Neuron (in vitro differentiated cells): ENCODE results near the gene TTLL11.

Experiments
- H2AFZ ChIP-seq: one replicate; pipeline ENCODE4 v1.6.1; 2013; ENCODE audit warnings: low read depth, mild to moderate bottlenecking, inconsistent platforms, low read length, moderate library complexity
- H3K27me3 ChIP-seq: one replicate; pipeline ENCODE4 v1.6.1; 2013; ENCODE audit warnings: low read length; ENCODE audit not compliant: insufficient read depth
- H3K36me3 ChIP-seq: one replicate; pipeline ENCODE4 v1.6.1; 2013; ENCODE audit warnings: low read length; ENCODE audit not compliant: insufficient read depth
- H3K4me1 ChIP-seq: one replicate; pipeline ENCODE4 v1.6.1; 2013; ENCODE audit warnings: low read length; ENCODE audit not compliant: insufficient read depth
- H3K4me3 ChIP-seq: 2 replicates; pipeline ENCODE4 v1.5.1; 2013; ENCODE audit warnings: mild to moderate bottlenecking, low read length, moderate library complexity
- H3K9me3 ChIP-seq: one replicate; pipeline ENCODE4 v1.6.1; 2013; ENCODE audit warnings: low read length

TTLL11 gene

DNA sequence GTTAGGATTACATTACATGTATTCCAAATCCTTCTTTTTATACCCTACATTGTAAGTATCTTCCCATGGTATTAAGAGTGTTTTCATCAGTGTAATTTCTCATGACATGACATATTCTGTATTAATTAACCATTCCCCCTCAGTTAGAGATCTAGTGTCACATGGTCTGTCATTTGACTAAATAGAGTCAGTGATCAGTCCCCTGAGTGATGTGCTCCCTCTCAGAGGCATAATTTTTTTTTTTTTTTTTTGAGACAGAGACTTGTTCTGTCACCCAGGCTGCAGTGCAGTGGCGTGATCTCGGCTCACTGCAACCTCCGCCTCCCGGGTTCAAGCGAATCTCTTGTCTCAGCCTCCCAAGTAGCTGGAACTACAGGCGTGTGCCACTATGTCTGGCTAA, 218.6 kb downstream of the TTLL11 start:
- Histone ChIP-seq H3K36me3 (no peaks in the 10 kb centered on the region), H3K27me3 (peaks cover 52% of the 10 kb centered on the region), H3K4me3 (no peak overlapping the region), H3K4me1 (peaks cover 10% of the 10 kb centered on the region), H3K9me3 (peaks cover 1% of the 10 kb centered on the region), H2AFZ (no peak overlapping the region)

DNA sequence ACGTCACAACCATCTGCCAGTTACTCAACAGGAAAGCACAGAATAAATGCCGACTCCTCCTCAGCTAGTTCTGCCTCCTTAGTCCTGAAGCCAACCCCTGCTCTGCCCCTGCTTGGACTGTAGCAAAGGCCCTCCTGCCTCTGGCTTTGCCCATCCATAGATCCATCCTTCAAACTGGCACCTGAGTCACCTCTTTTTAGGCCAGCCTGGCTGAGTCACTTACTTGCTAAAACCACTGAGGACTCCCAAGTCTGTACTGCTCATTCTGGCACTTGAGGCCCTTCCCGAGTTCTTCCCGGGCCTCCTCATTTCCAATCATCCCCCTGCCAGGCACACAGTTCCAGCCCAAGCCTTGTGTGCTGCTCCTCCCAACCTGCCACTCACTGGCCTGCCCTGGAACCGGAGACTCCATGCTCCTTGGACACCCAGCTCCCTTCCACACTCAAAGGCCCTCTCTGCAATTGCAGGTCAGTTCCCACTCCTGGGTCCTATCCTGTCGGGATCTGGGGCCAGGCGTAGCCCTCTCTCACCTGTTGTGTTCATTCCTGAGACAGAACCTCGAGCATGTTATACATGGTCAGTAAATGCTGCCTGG, 221.6 kb downstream of the TTLL11 start:
- Histone ChIP-seq H3K4me1 (no peaks in the 10 kb centered on the region), H3K36me3 (no peaks in the 10 kb centered on the region), H3K27me3 (peaks cover 33% of the 10 kb centered on the region)

DNA sequence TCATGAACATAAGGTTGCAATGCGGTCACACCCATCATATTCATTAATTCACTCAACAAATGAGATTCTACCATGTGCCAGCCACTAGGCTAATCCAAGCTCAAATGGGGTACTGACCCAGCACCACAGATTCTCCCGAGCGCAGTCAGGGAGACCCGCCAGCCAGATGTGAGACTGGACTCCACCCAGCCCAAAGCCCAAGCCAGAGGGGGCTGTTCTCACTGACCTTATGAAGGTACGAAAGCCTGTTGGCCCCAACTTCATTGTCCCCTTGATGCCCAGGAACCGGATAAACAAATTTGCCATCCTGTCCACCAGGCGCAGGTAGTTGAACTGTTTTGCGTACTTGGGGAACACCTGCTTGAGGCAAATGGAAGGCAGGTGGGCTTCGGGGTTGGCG, 222.8 kb downstream of the TTLL11 start:
- H2AFZ ChIP-seq, result no peak overlapping the region
- peaks cover 28% of the 10 kb centered on the region for H3K27me3 ChIP-seq
- no peak overlapping the region for H3K4me3 ChIP-seq
- peaks cover 1% of the 10 kb centered on the region for H3K9me3 ChIP-seq
- H3K36me3 ChIP-seq, result no peaks in the 10 kb centered on the region
- H3K4me1 ChIP-seq, result peaks cover 4% of the 10 kb centered on the region

More for the DNA sequence above, 221.6 kb downstream of the TTLL11 start:
- Histone ChIP-seq H2AFZ (no peak overlapping the region), H3K4me3 (no peak overlapping the region), H3K9me3 (peaks cover 1% of the 10 kb centered on the region)

DNA sequence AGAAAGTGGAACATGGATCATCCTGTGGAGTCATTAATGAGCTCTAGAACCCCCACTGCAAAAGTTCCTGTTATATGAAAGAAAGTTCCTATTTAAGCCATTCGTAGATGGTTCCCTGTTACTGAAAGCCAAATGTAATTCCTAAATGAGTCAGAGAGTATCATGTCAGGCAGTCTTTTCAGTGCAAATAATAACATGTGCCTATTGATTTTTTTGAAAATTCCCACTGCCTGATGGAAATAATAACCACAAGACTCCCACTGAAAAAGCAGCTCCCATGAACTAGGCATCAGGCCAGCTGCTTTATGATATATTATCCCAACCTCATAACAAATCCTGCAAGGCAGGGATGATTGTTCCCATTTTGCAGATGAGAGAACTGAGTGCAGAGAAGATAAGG, 224.5 kb downstream of the TTLL11 start:
- H3K9me3 ChIP-seq, result peaks cover 1% of the 10 kb centered on the region
- no peaks in the 10 kb centered on the region for H3K36me3 ChIP-seq
- no peak overlapping the region for H3K4me3 ChIP-seq
- no peak overlapping the region for H2AFZ ChIP-seq
- peaks cover 35% of the 10 kb centered on the region for H3K27me3 ChIP-seq
- H3K4me1 ChIP-seq, result peaks cover 11% of the 10 kb centered on the region

DNA sequence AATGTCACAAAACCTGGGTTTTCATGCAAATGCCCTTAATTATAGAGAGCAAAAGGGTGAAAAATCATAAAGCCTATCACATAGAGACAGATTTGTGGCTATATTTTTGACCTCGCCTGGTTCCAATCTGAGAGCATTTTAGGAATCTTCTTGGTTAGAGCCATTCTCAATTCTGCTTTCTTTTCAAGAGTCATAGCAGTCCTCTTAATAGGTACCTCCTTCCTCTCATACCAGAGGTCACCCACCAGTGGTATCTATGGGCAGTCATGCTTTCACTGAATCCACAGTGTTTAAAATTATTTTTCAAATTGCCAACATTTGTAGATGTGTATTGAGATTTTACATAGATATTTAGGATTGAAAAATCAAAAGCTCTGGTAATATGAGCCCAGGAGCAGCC, 226.2 kb downstream of the TTLL11 start:
- no peak overlapping the region for H2AFZ ChIP-seq
- no peaks in the 10 kb centered on the region for H3K9me3 ChIP-seq
- H3K27me3 ChIP-seq, result peaks cover 37% of the 10 kb centered on the region
- H3K4me3 ChIP-seq, result no peak overlapping the region
- no peaks in the 10 kb centered on the region for H3K36me3 ChIP-seq
- H3K4me1 ChIP-seq, result peaks cover 21% of the 10 kb centered on the region

DNA sequence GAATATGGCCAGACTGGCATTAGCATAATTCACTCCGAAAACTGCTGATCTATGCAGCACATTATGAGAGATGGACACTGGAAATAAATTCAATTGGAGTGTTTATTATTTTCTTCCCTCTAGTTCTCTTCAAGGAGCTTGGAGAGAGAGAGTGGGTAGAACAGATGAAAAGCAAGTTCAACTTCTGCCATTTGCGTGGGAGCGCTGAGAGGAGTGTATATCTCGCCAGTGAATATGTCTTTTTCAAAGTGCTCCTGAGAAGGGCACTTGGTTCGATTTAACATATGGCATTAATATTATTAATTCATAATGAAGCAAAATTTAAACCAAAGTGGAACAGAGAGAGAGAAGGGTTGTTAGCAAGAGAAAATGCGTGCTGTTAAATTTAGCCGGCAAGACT, 227.2 kb downstream of the TTLL11 start:
- Histone ChIP-seq H3K36me3 (no peaks in the 10 kb centered on the region), H3K4me1 (peaks cover 21% of the 10 kb centered on the region), H2AFZ (no peak overlapping the region), H3K9me3 (no peaks in the 10 kb centered on the region), H3K27me3 (peaks cover 31% of the 10 kb centered on the region), H3K4me3 (no peak overlapping the region)

DNA sequence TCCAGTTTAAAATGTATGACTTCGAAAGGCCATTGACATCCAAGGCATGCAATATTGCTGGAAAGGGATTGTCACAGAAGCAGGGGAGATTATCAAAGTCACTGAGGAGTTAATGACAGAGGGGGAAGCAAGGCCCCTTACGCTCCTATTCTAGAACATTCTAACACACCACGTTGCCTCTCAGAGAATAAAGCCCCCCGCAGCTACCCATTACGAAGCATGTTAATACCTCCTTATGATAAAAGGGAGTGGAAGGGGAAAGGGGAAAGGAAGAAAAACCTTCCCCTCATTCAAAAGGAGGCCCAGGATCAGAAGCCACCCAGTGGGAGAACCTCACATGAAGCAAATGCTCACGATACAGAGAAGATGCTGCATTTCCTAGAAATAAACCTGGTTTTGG, 228.0 kb downstream of the TTLL11 start:
- Histone ChIP-seq H3K27me3 (peaks cover 31% of the 10 kb centered on the region), H3K4me1 (peaks cover 21% of the 10 kb centered on the region), H3K9me3 (no peaks in the 10 kb centered on the region), H3K36me3 (no peaks in the 10 kb centered on the region), H3K4me3 (no peak overlapping the region), H2AFZ (no peak overlapping the region)

DNA sequence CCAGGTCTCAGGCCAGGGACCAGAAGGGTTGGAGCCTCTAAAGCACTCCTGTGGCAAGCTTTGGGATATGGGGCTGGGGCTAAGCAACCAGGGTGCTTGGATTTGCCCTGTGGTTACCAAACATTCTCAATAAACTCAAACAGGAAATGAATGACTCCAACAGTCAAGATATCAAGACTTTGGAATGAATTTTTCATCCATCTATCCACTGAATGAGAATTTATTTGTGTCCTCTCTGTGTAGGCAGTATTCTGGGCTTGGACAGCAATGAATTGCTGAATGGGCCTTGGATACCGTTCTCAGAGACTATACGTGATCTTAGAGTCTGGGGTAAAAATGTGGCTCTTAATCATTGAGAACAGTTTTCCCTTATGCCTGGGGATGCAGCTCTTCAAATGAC, 229.2 kb downstream of the TTLL11 start:
- H3K27me3 ChIP-seq, result peaks cover 32% of the 10 kb centered on the region
- H3K4me3 ChIP-seq, result no peak overlapping the region
- H3K9me3 ChIP-seq, result no peaks in the 10 kb centered on the region
- H3K36me3 ChIP-seq, result no peaks in the 10 kb centered on the region
- peaks cover 21% of the 10 kb centered on the region for H3K4me1 ChIP-seq
- H2AFZ ChIP-seq, result no peak overlapping the region

DNA sequence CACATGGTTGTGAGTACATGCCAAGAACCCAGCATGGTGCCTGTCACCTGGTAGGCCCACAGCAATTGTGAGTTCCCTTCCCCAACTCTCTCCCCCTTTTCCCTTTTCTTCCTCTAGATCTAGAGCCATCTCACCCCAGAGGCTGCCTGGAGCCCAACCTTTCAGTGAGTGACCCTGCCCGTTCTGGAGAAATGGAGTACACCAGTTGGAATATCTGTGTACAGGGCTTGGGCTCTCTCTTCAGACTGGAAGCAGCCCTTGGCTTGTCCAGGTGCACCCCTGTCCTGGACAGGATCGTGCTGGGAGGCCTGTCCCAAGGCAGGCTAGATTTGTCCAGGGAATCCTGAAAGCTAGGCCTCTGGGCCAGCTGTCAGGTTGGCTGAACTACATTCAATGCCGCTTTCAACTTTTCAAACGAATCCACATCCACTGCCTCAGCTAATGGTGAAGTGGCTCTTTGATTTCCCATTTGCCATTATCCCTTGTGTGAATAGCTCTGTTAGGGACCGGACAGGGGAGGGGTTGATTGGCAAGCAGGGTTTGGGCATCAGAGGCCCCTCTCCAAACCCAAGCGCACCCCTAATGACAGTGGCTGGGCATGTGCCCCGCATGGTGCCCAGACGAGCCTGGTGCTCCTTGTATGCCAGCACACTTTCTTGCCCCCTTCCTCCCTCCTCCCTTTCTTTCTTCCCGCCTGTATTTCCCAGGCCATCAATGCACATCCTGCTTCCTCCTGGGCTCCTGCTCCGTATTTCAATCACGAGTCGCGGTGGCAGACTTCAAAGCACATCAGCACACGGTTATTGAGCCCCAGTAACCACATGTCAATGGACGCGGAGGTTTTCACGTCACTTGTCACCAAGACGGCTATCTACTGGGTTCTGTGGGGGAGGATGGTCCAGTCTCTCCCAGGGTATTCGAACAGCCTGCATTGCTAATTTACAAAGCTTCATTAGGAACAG, 230.5 kb downstream of the TTLL11 start:
- peaks cover 29% of the 10 kb centered on the region for H3K27me3 ChIP-seq
- H3K4me1 ChIP-seq, result peaks cover 26% of the 10 kb centered on the region
- no peaks in the 10 kb centered on the region for H3K36me3 ChIP-seq
- H3K9me3 ChIP-seq, result no peaks in the 10 kb centered on the region
- H2AFZ ChIP-seq, result no peak overlapping the region
- no peak overlapping the region for H3K4me3 ChIP-seq

DNA sequence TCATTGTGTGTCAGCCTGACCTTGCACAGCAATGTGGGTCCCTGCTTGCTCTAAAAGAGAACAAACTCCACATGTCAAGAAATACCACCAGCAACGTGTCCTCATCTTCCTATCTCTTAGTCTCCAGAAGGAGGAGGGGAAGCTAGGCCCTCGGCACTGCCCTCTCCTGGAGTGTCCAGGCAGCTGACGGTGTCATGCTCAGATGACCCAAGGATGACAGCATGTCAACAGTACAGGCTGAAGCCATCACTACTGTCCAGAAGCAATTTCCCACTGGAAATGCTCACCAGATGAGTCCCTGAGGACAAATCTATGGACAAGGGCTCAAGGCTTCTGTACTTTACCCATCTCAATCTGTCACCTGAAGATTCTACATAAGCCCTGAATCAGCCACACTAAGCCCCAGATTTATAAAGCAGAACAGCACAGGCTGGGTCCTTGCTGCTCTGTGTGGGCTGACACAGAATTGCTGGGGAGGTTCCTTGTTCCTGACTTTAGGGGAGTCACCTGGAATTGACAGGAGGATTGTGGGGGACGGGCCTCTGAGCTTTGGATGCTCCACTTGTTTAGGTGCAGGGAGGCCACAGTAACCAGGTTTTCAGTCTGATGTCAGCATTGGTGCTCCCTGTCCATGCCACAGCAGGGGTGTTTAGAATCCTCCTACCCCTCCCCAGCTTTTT, 231.5 kb downstream of the TTLL11 start:
- H3K27me3 ChIP-seq, result peaks cover 29% of the 10 kb centered on the region
- peaks cover 30% of the 10 kb centered on the region for H3K4me1 ChIP-seq
- no peak overlapping the region for H2AFZ ChIP-seq
- no peaks in the 10 kb centered on the region for H3K36me3 ChIP-seq
- H3K4me3 ChIP-seq, result no peak overlapping the region
- H3K9me3 ChIP-seq, result no peaks in the 10 kb centered on the region

DNA sequence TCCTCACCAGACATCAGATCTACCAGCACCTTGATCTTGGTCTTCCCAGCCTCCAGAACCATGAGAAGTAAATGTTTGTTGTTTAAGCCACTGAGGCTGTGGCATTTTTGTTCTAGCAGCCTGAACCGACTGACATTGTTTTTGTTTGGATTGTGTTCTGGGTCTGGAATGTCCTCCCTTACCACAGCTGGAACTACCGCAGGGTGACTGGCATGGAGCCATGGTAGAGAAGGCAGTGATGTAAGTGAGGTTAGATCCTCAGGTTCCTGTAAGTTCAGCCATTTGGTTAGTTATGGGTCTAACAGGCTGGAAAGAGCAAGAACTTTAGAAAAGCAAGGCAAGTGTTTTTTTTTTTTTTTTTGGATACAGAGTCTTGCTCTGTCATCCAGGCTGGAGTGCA, 232.4 kb downstream of the TTLL11 start:
- Histone ChIP-seq H3K36me3 (no peaks in the 10 kb centered on the region), H2AFZ (no peak overlapping the region), H3K27me3 (peaks cover 29% of the 10 kb centered on the region)

DNA sequence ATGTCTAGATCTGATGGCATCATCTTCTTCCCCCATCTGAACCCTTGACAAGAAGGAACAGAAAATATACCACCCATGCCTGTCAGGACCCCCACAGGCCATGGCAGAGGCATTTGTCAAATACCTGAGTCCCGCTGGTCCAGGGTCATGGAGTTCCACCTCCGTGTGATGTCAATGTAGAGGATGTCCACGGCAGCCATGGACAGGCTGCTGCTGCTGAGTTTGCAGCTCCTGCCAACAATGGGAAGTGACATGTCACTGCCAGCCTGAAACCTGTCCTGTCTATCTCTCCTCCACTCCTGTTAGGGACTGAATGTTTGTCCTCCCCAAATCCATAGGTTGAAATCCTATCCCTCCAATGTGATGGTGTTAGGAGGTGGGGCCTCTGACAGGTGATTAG, 232.9 kb downstream of the TTLL11 start:
- H3K4me3 ChIP-seq, result no peak overlapping the region
- peaks cover 29% of the 10 kb centered on the region for H3K27me3 ChIP-seq

More for the DNA sequence above, 232.4 kb downstream of the TTLL11 start:
- no peak overlapping the region for H3K4me3 ChIP-seq
- peaks cover 30% of the 10 kb centered on the region for H3K4me1 ChIP-seq
- no peaks in the 10 kb centered on the region for H3K9me3 ChIP-seq

DNA sequence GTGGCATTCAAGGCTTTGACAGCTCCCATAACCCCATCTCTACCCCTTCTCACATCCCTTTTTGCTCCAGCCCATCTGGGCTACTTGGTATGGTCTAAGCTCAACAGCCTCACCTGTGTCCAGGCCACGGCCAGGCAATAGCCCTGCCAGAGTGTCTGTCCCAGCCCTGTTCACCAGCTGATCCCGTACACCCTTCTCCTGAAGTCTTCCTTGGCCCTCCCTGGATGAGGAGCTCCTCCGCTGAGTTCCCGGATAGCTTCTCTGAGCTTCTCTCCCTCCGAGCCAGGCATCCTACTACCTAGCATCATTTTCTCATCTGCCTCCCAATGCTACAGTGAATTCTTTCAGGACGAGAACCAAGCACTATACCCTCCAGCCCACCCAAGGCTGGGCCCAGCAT, 233.5 kb downstream of the TTLL11 start:
- peaks cover 21% of the 10 kb centered on the region for H3K4me1 ChIP-seq
- H3K9me3 ChIP-seq, result no peaks in the 10 kb centered on the region
- H3K36me3 ChIP-seq, result no peaks in the 10 kb centered on the region
- H3K4me3 ChIP-seq, result no peak overlapping the region
- H2AFZ ChIP-seq, result no peak overlapping the region
- peaks cover 29% of the 10 kb centered on the region for H3K27me3 ChIP-seq

More for the DNA sequence above, 232.9 kb downstream of the TTLL11 start:
- H3K4me1 ChIP-seq, result peaks cover 25% of the 10 kb centered on the region
- H2AFZ ChIP-seq, result no peak overlapping the region
- H3K9me3 ChIP-seq, result no peaks in the 10 kb centered on the region
- no peaks in the 10 kb centered on the region for H3K36me3 ChIP-seq
